ENCODE measurements around the gene GRIK4.

DNA sequence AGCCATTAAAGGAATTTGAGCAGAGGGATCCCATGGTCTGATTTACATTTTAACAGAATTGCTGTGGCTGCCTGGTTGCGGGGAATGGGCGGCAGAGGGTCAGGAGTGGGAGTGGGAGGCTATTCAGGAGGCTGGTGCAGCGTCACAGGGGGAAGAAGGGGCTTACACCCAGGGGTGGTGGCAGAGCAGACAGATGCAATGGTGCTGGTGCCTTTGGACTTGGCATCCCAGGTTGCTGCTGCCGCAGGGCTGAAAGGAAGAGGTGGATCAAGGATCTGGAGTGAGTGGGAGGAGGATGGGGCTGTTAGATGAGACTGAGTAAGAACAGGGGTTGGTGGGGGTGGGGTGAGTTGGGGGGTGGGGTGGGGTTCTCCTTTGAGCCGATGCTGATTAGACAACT is 38.5 kb downstream of the GRIK4 start:
- TF ChIP-seq, protein P1, sequence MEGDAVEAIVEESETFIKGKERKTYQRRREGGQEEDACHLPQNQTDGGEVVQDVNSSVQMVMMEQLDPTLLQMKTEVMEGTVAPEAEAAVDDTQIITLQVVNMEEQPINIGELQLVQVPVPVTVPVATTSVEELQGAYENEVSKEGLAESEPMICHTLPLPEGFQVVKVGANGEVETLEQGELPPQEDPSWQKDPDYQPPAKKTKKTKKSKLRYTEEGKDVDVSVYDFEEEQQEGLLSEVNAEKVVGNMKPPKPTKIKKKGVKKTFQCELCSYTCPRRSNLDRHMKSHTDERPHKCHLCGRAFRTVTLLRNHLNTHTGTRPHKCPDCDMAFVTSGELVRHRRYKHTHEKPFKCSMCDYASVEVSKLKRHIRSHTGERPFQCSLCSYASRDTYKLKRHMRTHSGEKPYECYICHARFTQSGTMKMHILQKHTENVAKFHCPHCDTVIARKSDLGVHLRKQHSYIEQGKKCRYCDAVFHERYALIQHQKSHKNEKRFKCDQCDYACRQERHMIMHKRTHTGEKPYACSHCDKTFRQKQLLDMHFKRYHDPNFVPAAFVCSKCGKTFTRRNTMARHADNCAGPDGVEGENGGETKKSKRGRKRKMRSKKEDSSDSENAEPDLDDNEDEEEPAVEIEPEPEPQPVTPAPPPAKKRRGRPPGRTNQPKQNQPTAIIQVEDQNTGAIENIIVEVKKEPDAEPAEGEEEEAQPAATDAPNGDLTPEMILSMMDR (IDR thresholded peaks at IDR 0.05; ENCODE audit: low read depth, low read length, poor library complexity, severe bottlenecking), result no peak
- TF ChIP-seq EZH2phosphoT487 (IDR thresholded peaks at IDR 0.05; ENCODE audit: borderline replicate concordance, low read length), result no peak

Data from DOHH2 (cell line).